ENCODE data around the gene SLC19A1. TPM values are rescaled to one million over a fixed set of nuclear protein-coding genes. Genes with fewer than 3 reads are reported as not detected.

The SLC19A1 gene
- total and polyA plus RNA-seq, 4 donors = 8.4 to 28.0 (median 13.0) TPM

DNA sequence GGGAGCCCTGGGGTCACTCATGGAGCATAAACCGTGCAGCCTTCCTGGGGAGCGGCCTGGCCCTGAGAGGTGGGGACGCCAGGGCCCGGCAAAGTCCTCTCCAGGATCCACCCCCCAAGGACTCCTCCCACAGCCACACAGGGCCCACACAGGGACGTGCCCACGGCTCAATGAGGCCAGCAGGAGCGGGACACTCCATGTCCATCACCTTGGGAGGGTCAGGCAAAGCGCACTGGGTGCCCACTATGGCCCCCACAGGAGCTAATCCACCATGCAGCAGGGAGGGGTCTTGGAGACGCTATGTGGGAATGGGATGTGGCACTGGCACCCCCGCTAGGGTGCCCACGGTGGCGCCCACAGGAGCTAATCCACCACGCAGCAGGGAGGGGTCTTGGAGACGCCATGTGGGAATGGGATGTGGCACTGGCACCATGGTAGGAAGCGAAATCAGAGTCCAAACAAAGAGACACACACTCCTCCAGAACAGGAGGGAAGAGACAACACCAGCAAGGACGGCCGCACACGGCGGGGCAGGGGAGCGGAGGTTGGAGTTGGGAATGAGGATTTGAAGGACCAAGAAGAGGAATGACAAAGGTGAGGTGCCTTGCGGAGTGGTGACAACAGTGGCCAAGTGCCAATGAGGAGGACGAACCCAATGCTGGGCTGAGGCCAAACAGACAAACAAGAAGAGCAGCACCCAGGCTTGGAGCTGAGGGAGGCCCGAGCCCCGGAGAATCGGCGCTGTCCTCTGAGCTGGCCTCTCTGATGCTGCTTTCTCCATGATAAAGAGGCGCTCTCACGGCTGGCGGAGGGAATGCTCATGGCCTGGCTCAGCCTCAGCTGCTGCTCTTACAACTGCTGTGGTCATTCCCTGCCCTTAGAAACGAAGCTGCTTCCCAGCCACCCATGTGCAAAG is 18.1 kb upstream of the SLC19A1 start:
- WGBS = 83% methylated on average over 30 of the region's 30 CpGs
- peaks cover 0 to 8% (median 1%) of the 10 kb centered on the region in 4 donors for H3K27me3 ChIP-seq (ENCODE audit: control insufficient read depth in 4 of 4, insufficient read depth in 4 of 4, low read length in 3 of 4)
- TF ChIP-seq GABPA (IDR thresholded peaks at IDR 0.05 in 1 of 2, conservative IDR thresholded peaks at IDR 0.05 in 1 of 2) (no peak), YY1 (IDR thresholded peaks at IDR 0.05) (no peak), REST (IDR thresholded peaks at IDR 0.05) (no peak), ZBTB33 (IDR thresholded peaks at IDR 0.05) (no peak), MAX (IDR thresholded peaks at IDR 0.05) (no peak), RAD21 (IDR thresholded peaks at IDR 0.05) (no peak), RXRA (IDR thresholded peaks at IDR 0.05) (no peak), HNF4G (IDR thresholded peaks at IDR 0.05) (no peak), NR2F2 (IDR thresholded peaks at IDR 0.05) (no peak), SP1 (IDR thresholded peaks at IDR 0.05) (no peak), EGR1 (IDR thresholded peaks at IDR 0.05; ENCODE audit: low read depth in 2 of 2) (no peak), FOXA1 (IDR thresholded peaks at IDR 0.05) (no peak), JUND (IDR thresholded peaks at IDR 0.05) (no peak), FOXA2 (IDR thresholded peaks at IDR 0.05) (no peak), HNF4A (conservative IDR thresholded peaks at IDR 0.05) (no peak), TAF1 (conservative IDR thresholded peaks at IDR 0.05) (no peak)
- TF ChIP-seq, protein P1, sequence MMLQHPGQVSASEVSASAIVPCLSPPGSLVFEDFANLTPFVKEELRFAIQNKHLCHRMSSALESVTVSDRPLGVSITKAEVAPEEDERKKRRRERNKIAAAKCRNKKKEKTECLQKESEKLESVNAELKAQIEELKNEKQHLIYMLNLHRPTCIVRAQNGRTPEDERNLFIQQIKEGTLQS (IDR thresholded peaks at IDR 0.05) = no peak
- TF ChIP-seq, protein P2, sequence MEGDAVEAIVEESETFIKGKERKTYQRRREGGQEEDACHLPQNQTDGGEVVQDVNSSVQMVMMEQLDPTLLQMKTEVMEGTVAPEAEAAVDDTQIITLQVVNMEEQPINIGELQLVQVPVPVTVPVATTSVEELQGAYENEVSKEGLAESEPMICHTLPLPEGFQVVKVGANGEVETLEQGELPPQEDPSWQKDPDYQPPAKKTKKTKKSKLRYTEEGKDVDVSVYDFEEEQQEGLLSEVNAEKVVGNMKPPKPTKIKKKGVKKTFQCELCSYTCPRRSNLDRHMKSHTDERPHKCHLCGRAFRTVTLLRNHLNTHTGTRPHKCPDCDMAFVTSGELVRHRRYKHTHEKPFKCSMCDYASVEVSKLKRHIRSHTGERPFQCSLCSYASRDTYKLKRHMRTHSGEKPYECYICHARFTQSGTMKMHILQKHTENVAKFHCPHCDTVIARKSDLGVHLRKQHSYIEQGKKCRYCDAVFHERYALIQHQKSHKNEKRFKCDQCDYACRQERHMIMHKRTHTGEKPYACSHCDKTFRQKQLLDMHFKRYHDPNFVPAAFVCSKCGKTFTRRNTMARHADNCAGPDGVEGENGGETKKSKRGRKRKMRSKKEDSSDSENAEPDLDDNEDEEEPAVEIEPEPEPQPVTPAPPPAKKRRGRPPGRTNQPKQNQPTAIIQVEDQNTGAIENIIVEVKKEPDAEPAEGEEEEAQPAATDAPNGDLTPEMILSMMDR (IDR thresholded peaks at IDR 0.05; ENCODE audit: low read depth, low read length, missing input control) = no peak
- peaks cover 0 to 8% (median 5%) of the 10 kb centered on the region in 4 donors for H3K4me1 ChIP-seq (ENCODE audit: control insufficient read depth in 4 of 4, insufficient read depth in 4 of 4, low read length in 3 of 4)
- no peak overlapping the region for H3K27ac ChIP-seq (ENCODE audit: low read depth in 1 of 2, low read length in 2 of 2)
- no peaks in the 10 kb centered on the region for H3K9me3 ChIP-seq (ENCODE audit: control insufficient read depth in 4 of 4, low read length in 3 of 4)
- H3K9ac ChIP-seq (ENCODE audit: low read depth in 1 of 2, low read length in 2 of 2) = no peak overlapping the region
- H3K4me3 ChIP-seq (ENCODE audit: low read depth in 1 of 3, low read length in 3 of 3) = no peak overlapping the region
- DNase-seq (ENCODE audit: low spot score) = no peak
- no peaks in the 10 kb centered on the region for H3K36me3 ChIP-seq (ENCODE audit: control insufficient read depth in 4 of 4, insufficient read depth in 3 of 4, low read depth in 1 of 4, low read length in 3 of 4)
